Epithelial cell of esophagus (primary cell): ENCODE data around the gene SMOC2.

Experiments
- DNase-seq: peaks from one replicate; pipeline ENCODE4 v3.0.0; 2010; ENCODE audit warnings: low read depth
- H3K4me3 ChIP-seq: 2 replicates; pipeline ENCODE4 v1.5.1; 2011; ENCODE audit warnings: mild to moderate bottlenecking, low read length, control low read depth
- CTCF ChIP-seq: IDR thresholded peaks from 2 replicates; pipeline ENCODE4 v1.5.1; 2011; ENCODE audit warnings: low read depth, mild to moderate bottlenecking, low read length, control low read depth, inconsistent platforms; ENCODE audit not compliant: insufficient read depth; ENCODE audit errors: missing control alignments

SMOC2 gene

GRCh38 chr6:168475188-168476013 lies 34.4 kb downstream of the SMOC2 start:
- DNase-seq, result no peak
- TF ChIP-seq CTCF, result no peak

GRCh38 chr6:168479421-168479820 lies 38.4 kb downstream of the SMOC2 start:
- TF ChIP-seq CTCF, result no peak
- H3K4me3 ChIP-seq, result no peak overlapping the region
- no peak for DNase-seq

More at GRCh38 chr6:168475188-168476013, 34.4 kb downstream of the SMOC2 start:
- no peak overlapping the region for H3K4me3 ChIP-seq

- TF ChIP-seq CTCF, result no peak
- no peak overlapping the region for H3K4me3 ChIP-seq
- no peak for DNase-seq
Measured at GRCh38 chr6:168480481-168480880, 39.5 kb downstream of the SMOC2 start.

- no peak for DNase-seq
- no peak for TF ChIP-seq CTCF
- H3K4me3 ChIP-seq, result no peak overlapping the region
Measured at GRCh38 chr6:168485818-168486217, 44.8 kb downstream of the SMOC2 start.

- TF ChIP-seq CTCF, result no peak
- no peak for DNase-seq
- no peak overlapping the region for H3K4me3 ChIP-seq
Measured at GRCh38 chr6:168490757-168491156, 49.8 kb downstream of the SMOC2 start.

GRCh38 chr6:168493976-168494375 lies 53.0 kb downstream of the SMOC2 start:
- no peak overlapping the region for H3K4me3 ChIP-seq
- no peak for TF ChIP-seq CTCF
- DNase-seq, result no peak

GRCh38 chr6:168494726-168495125 lies 53.7 kb downstream of the SMOC2 start:
- no peak for DNase-seq

More at GRCh38 chr6:168494726-168495125, 53.7 kb downstream of the SMOC2 start:
- H3K4me3 ChIP-seq, result no peak overlapping the region
- no peak for TF ChIP-seq CTCF
